Tibial nerve (tissue), 4 donors: ENCODE results near the gene TLDC2. TPM values are rescaled to one million over a fixed set of nuclear protein-coding genes. Genes with fewer than 3 reads are reported as not detected.
"Not testable (repeated sequence)": the region's sequence is repeated elsewhere in the genome, so short reads cannot be mapped to it uniquely, and the experiment has no call there.

Experiments
- DNase-seq, 2 donors: peaks; one replicate each; pipeline ENCODE4 v3.0.0-alpha.2; 2019; ENCODE audit warnings: low spot score in 2 of 2
- H3K27ac ChIP-seq, 4 donors: fragments of 200-600 bp; sonication (generic) in 3 of 4; one replicate each; pipeline ENCODE4 v1.5.1; 2017 to 2019; ENCODE audit warnings: mild to moderate bottlenecking in 1 of 4
- H3K27me3 ChIP-seq, 2 donors: fragments of 200-600 bp; sonication (generic) in 1 of 2; one replicate each; pipeline versions ENCODE4 v1.5.1 to v1.6.0; 2017 to 2019
- H3K36me3 ChIP-seq, 3 donors: fragments of 200-600 bp; sonication (generic); one replicate each; pipeline ENCODE4 v1.5.1; 2018 to 2019
- H3K4me1 ChIP-seq, 4 donors: fragments of 200-600 bp; sonication (generic) in 3 of 4; one replicate each; pipeline ENCODE4 v1.5.1; 2017 to 2019
- H3K4me3 ChIP-seq, 4 donors: fragments of 200-600 bp; sonication (generic) in 3 of 4; one replicate each; pipeline ENCODE4 v1.5.1; 2017 to 2019; ENCODE audit warnings: mild to moderate bottlenecking in 1 of 4, moderate library complexity in 1 of 4
- H3K9me3 ChIP-seq, 4 donors: fragments of 200-600 bp; sonication (generic) in 3 of 4; one replicate each; pipeline ENCODE4 v1.5.1; 2017 to 2019
- CTCF ChIP-seq, 5 experiments: fragments of 200-600 bp in 3 of 5; fragments of 450-650 bp in 2 of 5; sonication (generic) in 3 of 5; IDR thresholded peaks; one replicate each; pipeline ENCODE4 v1.5.1; 2016 to 2019; ENCODE audit warnings: antibody characterized with exemption in 5 of 5, mild to moderate bottlenecking in 3 of 5, moderate library complexity in 2 of 5
- EP300 ChIP-seq, 2 donors: sonication (generic); formaldehyde crosslinking; IDR thresholded peaks; one replicate each; pipeline ENCODE4 v1.6.1; 2017; ENCODE audit warnings: antibody characterized with exemption in 2 of 2, mild to moderate bottlenecking in 1 of 2
- POLR2A ChIP-seq, 2 donors: fragments of 450-650 bp; IDR thresholded peaks; one replicate each; pipeline ENCODE4 v1.6.1; 2017; ENCODE audit warnings: antibody characterized with exemption in 2 of 2, mild to moderate bottlenecking in 2 of 2, moderate library complexity in 2 of 2
- WGBS, 2 donors: methylation state at CpG; one replicate each; pipeline ENCODE4 v1.1.5; 2018; 5-methylcytosine and 5-hydroxymethylcytosine counted together
- total RNA-seq, 4 donors: library from RNA; depleted of rRNA; stranded (reverse); fragments of >200 nt; gene quantifications; one replicate each; pipeline ENCODE4 v1.1.0, GENCODE V29; 2016

The TLDC2 gene
- total RNA-seq, 4 donors from 2014 or later, result not detected

- no peaks in the 10 kb centered on the region for H3K27me3 ChIP-seq
- H3K27ac ChIP-seq, result no peak overlapping the region
- no peak for TF ChIP-seq POLR2A (IDR thresholded peaks at IDR 0.05)
- TF ChIP-seq CTCF (IDR thresholded peaks at IDR 0.05), result no peak
- no peak for TF ChIP-seq EP300 (IDR thresholded peaks at IDR 0.05)
- no peaks in the 10 kb centered on the region for H3K4me1 ChIP-seq
- 81 to 85% methylated on average over 13 of the region's 13 CpGs for WGBS, 2 donors
- peaks cover 0 to 6% (median 0%) of the 10 kb centered on the region in 4 donors for H3K9me3 ChIP-seq
- DNase-seq, result no peak
- no peak overlapping the region for H3K4me3 ChIP-seq
- H3K36me3 ChIP-seq, result no peaks in the 10 kb centered on the region
Observed at GRCh38 chr20:36873498-36874189, 2.3 kb upstream of the TLDC2 start.

GRCh38 chr20:36875093-36875492 lies 845 bp upstream of the TLDC2 start:
- H3K36me3 ChIP-seq, result not testable (repeated sequence)
- WGBS, 2 donors, result 85 to 86% methylated on average over 5 of the region's 5 CpGs
- H3K27ac ChIP-seq, result peak overlapping the region in 1 of 4 donors; percentile 68

GRCh38 chr20:36876473-36876833 lies 515 bp downstream of the TLDC2 start:
- Histone ChIP-seq H3K36me3 (no peaks in the 10 kb centered on the region), H3K27me3 (no peaks in the 10 kb centered on the region), H3K4me3 (no peak overlapping the region), H3K9me3 (no peaks in the 10 kb centered on the region), H3K4me1 (no peaks in the 10 kb centered on the region), H3K27ac (peak overlapping the region in 1 of 4 donors; percentile 68)
- TF ChIP-seq CTCF (IDR thresholded peaks at IDR 0.05) (no peak), POLR2A (IDR thresholded peaks at IDR 0.05) (no peak), EP300 (IDR thresholded peaks at IDR 0.05) (no peak)
- WGBS, 2 donors, result 86 to 96% methylated on average over 3 of the region's 3 CpGs
- DNase-seq, result no peak

More at GRCh38 chr20:36875093-36875492, 845 bp upstream of the TLDC2 start:
- not testable (repeated sequence) for H3K4me1 ChIP-seq, H3K9me3 ChIP-seq, H3K4me3 ChIP-seq, DNase-seq, H3K27me3 ChIP-seq

- no peak overlapping the region for H3K27ac ChIP-seq
- DNase-seq, result no peak
- no peaks in the 10 kb centered on the region for H3K9me3 ChIP-seq
- WGBS, 2 donors, result 80 to 91% methylated on average over 9 to 10 of the region's 10 CpGs
- no peaks in the 10 kb centered on the region for H3K36me3 ChIP-seq
- no peaks in the 10 kb centered on the region for H3K4me1 ChIP-seq
- H3K4me3 ChIP-seq, result no peak overlapping the region
- TF ChIP-seq EP300 (IDR thresholded peaks at IDR 0.05) (no peak), POLR2A (IDR thresholded peaks at IDR 0.05) (no peak), CTCF (IDR thresholded peaks at IDR 0.05) (no peak)
- H3K27me3 ChIP-seq, result no peaks in the 10 kb centered on the region
Observed at GRCh38 chr20:36878941-36879340, 3.0 kb downstream of the TLDC2 start.

DNA sequence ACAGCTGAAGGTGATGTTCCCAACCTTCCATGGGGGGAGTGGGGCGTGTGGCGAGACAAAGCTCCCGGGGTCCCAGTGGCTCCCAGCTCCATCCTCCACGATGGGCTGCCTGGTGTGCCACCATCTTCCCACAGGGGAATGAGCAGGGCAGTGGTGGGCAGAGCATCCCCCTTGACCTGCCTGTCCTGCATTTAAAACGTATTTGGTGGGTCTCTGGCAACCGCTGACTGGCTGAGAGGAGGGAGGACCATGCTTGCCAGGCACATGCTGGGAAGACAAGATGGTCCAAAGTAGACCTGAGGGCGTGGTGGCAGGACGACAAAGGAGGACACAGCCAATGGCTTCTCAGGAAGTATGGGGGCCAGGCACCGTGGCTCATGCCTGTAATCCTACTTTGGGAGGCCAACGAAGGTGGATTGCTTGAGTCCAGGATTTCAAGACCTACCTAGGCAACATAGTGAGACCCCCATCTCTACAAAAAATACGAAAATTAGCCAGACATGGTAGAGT lies 4.9 kb downstream of the TLDC2 start:
- Histone ChIP-seq H3K9me3 (no peaks in the 10 kb centered on the region), H3K4me3 (no peak overlapping the region), H3K27me3 (no peaks in the 10 kb centered on the region), H3K27ac (no peak overlapping the region), H3K4me1 (peaks cover 0 to 4% (median 0%) of the 10 kb centered on the region in 4 donors), H3K36me3 (no peaks in the 10 kb centered on the region)
- DNase-seq, result no peak
- 87 to 95% methylated on average over 9 to 11 of the region's 11 CpGs for WGBS, 2 donors
- TF ChIP-seq CTCF (IDR thresholded peaks at IDR 0.05) (no peak), EP300 (IDR thresholded peaks at IDR 0.05) (no peak), POLR2A (IDR thresholded peaks at IDR 0.05) (no peak)
